ENCODE results near the gene NDUFB8.
"Not testable (repeated sequence)": the region's sequence is repeated elsewhere in the genome, so short reads cannot be mapped to it uniquely, and the experiment has no call there.

NDUFB8 gene

GRCh38 chr10:100529475-100530298 lies at the start of gene NDUFB8:
Gene NDUFB8 (minus strand): TSS chr10:100529871. CDS start chr10:100529851, 20 bp downstream.
- peak; percentile 88 to 91 for DNase-seq

- DNase-seq: no peak
These were observed 46.6 kb upstream of the NDUFB8 start for GRCh38 chr10:100576282-100576635.

GRCh38 chr10:100575585-100576281 lies 46.1 kb upstream of the NDUFB8 start:
- no peak for DNase-seq

GRCh38 chr10:100575146-100575545 lies 45.5 kb upstream of the NDUFB8 start:
- DNase-seq: not testable (repeated sequence)

- no peak for DNase-seq
These were observed 41.6 kb upstream of the NDUFB8 start for GRCh38 chr10:100571084-100571856.

- no peak for DNase-seq
These were observed 40.8 kb upstream of the NDUFB8 start for GRCh38 chr10:100570506-100570905.

GRCh38 chr10:100569687-100570481 lies 40.2 kb upstream of the NDUFB8 start:
- DNase-seq: no peak

GRCh38 chr10:100568912-100569311 lies 39.2 kb upstream of the NDUFB8 start:
- no peak for DNase-seq

GRCh38 chr10:100567826-100568225 lies 38.2 kb upstream of the NDUFB8 start:
- DNase-seq: no peak

- DNase-seq: no peak
These were observed 37.6 kb upstream of the NDUFB8 start for GRCh38 chr10:100567249-100567648.

GRCh38 chr10:100566561-100566960 lies 36.9 kb upstream of the NDUFB8 start:
- no peak for DNase-seq

GRCh38 chr10:100565206-100565985 lies 35.7 kb upstream of the NDUFB8 start:
- DNase-seq: no peak

- peak; percentile 81 to 82 for DNase-seq
These were observed 32.5 kb upstream of the NDUFB8 start for GRCh38 chr10:100562008-100562672.

- no peak for DNase-seq
These were observed 31.3 kb upstream of the NDUFB8 start for GRCh38 chr10:100561005-100561404.

- DNase-seq: no peak
These were observed 30.6 kb upstream of the NDUFB8 start for GRCh38 chr10:100560248-100560647.

- no peak for DNase-seq
These were observed 25.2 kb upstream of the NDUFB8 start for GRCh38 chr10:100554902-100555301.

- no peak for DNase-seq
These were observed 24.3 kb upstream of the NDUFB8 start for GRCh38 chr10:100553929-100554328.

GRCh38 chr10:100551738-100552137 lies 22.1 kb upstream of the NDUFB8 start:
- DNase-seq: no peak

- no peak for DNase-seq
These were observed 21.5 kb upstream of the NDUFB8 start for GRCh38 chr10:100551196-100551595.

- DNase-seq: no peak
These were observed 15.3 kb upstream of the NDUFB8 start for GRCh38 chr10:100544950-100545349.

GRCh38 chr10:100537475-100537874 lies 7.8 kb upstream of the NDUFB8 start:
- DNase-seq: no peak

All from stimulated activated CD4-positive, alpha-beta T cell treated with anti-CD3 and anti-CD28 coated beads, Interleukin-2, amount 100 ng/mL, for 24 hours (primary cell).